Fibroblast of villous mesenchyme (primary cell): ENCODE measurements around the gene CDC42EP1. TPM values are rescaled to one million over a fixed set of nuclear protein-coding genes. Genes with fewer than 3 reads are reported as not detected.

Source experiments
- DNase-seq: peaks from one replicate; pipeline ENCODE4 v3.0.0-alpha.2; 2010; ENCODE audit warnings: low read depth
- H3K4me3 ChIP-seq: 2 replicates; pipeline ENCODE4 v1.5.1; 2011; ENCODE audit warnings: low read depth, mild to moderate bottlenecking, low read length
- CTCF ChIP-seq: IDR thresholded peaks from 2 replicates; pipeline ENCODE4 v1.5.1; 2012; ENCODE audit warnings: low read depth, mild to moderate bottlenecking, low read length; ENCODE audit not compliant: insufficient read depth
- total RNA-seq: library from RNA; depleted of rRNA; stranded (reverse); fragments of >200 nt; gene quantifications from 2 replicates; pipeline ENCODE4 v1.2.3, GENCODE V29; 2012

Gene CDC42EP1
- total RNA-seq, 1 donor = 22.9 TPM

GRCh38 chr22:37561212-37562048 lies 1.1 kb downstream of the CDC42EP1 start:
- peak; percentile 82 for TF ChIP-seq CTCF
- peak overlapping the region; percentile 88 for H3K4me3 ChIP-seq
- peak; percentile 91 for DNase-seq

GRCh38 chr22:37562049-37562875 lies 2.0 kb downstream of the CDC42EP1 start:
- DNase-seq = no peak
- peak overlapping the region; percentile 88 for H3K4me3 ChIP-seq
- TF ChIP-seq CTCF = no peak

- peak; percentile 91 for DNase-seq
- peak overlapping the region; percentile 21 for H3K4me3 ChIP-seq
- no peak for TF ChIP-seq CTCF
Measured at GRCh38 chr22:37563153-37564081, 3.1 kb downstream of the CDC42EP1 start.

DNA sequence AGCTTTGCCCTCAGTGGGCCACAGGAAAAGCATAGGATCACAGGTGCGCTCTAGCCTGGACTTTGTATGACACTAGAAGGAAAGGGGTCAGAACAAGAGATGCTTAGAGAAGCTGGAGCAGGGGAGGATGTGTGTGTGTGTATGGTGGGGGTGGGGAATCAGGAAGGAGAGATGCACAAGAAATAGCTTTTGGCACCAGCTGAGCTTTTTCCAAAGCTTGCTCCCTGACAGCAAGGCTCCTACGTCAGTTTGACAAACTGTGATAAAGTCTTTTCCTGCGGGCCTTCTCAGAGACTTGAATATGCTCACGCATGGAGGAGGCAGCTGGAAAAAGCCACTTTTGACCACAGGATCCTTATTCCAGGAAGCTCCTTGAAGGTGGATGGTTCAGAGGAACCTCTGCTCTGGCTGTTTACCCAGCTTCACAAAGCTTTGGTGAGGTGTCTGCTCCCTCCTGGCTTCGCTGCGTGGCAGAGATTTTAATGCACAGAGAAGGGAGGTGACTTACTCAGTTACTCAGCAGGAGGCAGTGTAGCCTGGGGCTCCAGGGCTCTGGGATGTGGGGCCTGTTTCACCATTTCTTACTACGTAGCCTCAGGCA lies 3.9 kb downstream of the CDC42EP1 start:
- peak; percentile 74 for DNase-seq
- no peak for TF ChIP-seq CTCF
- peak overlapping the region; percentile 21 for H3K4me3 ChIP-seq

GRCh38 chr22:37565830-37566229 lies 5.5 kb downstream of the CDC42EP1 start:
- DNase-seq = no peak
- TF ChIP-seq CTCF = no peak
- no peak overlapping the region for H3K4me3 ChIP-seq

DNA sequence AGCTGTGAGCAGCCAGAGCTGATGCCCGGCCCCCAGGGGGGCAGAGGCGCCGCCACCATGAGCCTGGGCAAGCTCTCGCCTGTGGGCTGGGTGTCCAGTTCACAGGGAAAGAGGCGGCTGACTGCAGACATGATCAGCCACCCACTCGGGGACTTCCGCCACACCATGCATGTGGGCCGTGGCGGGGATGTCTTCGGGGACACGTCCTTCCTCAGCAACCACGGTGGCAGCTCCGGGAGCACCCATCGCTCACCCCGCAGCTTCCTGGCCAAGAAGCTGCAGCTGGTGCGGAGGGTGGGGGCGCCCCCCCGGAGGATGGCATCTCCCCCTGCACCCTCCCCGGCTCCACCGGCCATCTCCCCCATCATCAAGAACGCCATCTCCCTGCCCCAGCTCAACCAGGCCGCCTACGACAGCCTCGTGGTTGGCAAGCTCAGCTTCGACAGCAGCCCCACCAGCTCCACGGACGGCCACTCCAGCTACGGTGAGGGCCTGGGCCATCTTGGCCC lies 6.1 kb downstream of the CDC42EP1 start:
- no peak for TF ChIP-seq CTCF
- no peak for DNase-seq
- no peak overlapping the region for H3K4me3 ChIP-seq
